Coronary artery (tissue), 2 donors: ENCODE data around the gene LY86.

ENCODE experiments used
- DNase-seq: peaks from one replicate; pipeline ENCODE4 v3.0.0-alpha.2; 2017; ENCODE audit warnings: low spot score
- H3K27ac ChIP-seq, 2 donors: fragments of 200-600 bp; sonication (generic); one replicate each; pipeline ENCODE4 v1.5.1; 2016 to 2019
- H3K4me3 ChIP-seq: fragments of 200-600 bp; sonication (generic); 2 replicates; pipeline ENCODE4 v1.5.1; 2016; ENCODE audit warnings: mild to moderate bottlenecking, moderate library complexity
- TF ChIP-seq, protein P1 (sequence below): fragments of 200-600 bp; sonication (generic); IDR thresholded peaks from one replicate; pipeline ENCODE4 v1.5.1; 2019; ENCODE audit warnings: antibody characterized with exemption

LY86 gene

DNA sequence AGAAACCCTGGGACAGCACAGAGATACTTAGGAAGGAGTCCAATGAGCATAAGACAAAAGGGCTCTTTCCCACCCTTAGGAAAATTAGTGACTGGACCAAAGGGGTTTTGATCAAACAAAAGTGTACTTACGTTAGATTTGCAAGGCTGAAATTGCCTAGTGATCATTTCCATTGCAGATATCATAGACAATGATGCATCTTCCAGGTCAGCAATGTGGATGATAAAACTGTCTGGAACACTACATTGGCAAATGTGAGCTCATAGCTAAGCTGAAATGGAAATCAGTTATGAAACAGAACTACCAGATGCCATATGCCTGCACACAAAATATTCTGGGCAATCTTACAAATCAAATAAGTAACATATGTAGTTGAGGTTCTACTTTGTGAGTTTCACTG, 34.0 kb downstream of the LY86 start:
- Histone ChIP-seq H3K4me3 (no peak overlapping the region), H3K27ac (no peak overlapping the region)
- no peak for DNase-seq
- TF ChIP-seq, protein P1, sequence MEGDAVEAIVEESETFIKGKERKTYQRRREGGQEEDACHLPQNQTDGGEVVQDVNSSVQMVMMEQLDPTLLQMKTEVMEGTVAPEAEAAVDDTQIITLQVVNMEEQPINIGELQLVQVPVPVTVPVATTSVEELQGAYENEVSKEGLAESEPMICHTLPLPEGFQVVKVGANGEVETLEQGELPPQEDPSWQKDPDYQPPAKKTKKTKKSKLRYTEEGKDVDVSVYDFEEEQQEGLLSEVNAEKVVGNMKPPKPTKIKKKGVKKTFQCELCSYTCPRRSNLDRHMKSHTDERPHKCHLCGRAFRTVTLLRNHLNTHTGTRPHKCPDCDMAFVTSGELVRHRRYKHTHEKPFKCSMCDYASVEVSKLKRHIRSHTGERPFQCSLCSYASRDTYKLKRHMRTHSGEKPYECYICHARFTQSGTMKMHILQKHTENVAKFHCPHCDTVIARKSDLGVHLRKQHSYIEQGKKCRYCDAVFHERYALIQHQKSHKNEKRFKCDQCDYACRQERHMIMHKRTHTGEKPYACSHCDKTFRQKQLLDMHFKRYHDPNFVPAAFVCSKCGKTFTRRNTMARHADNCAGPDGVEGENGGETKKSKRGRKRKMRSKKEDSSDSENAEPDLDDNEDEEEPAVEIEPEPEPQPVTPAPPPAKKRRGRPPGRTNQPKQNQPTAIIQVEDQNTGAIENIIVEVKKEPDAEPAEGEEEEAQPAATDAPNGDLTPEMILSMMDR, result no peak

DNA sequence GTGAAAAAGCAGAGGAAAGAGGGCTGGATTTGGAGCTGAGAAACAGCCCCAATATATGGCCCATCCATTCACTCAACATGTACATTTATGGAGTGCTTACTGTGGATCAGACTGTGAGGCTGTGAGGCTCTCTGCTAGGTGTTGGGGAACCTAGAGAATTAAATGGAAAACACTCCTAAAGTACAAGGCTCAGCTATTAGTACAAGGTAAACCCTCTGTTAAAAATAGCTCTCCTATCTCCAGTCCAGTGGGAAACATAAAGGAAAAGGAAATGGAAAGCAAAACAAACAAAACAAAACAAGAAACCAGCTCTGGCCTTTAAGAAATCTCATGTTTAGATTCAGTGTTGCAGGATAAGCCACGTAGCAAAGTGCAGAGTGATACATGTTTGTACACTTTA, 35.0 kb downstream of the LY86 start:
- Histone ChIP-seq H3K27ac (no peak overlapping the region), H3K4me3 (no peak overlapping the region)
- TF ChIP-seq, protein P1, result no peak

DNA sequence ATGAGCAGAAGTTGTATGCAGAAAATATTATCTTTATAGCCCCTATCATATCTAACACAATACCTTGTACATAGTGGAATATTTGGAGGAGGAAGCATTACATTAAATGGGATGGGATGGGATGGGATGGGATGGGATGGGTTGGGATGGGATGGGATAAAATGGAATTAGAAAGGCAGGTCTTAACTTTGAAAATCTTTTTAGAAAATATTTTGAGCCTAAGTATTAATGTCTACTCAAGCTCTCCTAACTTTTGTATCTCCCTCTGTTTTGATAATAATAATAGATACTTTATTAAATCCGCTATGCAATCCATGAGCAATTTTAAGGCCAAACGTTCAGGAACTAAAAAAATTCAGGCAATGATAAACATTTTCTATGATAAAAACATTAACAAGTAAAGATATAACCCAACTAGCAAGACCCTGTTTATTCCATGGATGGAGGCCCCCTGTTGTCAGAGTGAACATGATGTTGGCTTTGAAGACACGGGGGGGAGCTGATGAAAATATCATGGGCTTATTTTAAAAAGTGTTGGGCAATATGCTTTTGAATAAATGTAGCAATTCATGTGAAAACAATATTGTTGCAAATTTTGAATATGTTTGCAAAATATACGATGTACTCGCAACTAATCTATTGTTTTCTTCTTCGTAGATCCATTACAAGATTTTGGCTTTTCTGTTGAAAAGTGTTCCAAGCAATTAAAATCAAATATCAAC, 35.9 kb downstream of the LY86 start:
- H3K27ac ChIP-seq, result no peak overlapping the region
- TF ChIP-seq, protein P1, result no peak
- no peak overlapping the region for H3K4me3 ChIP-seq
- no peak for DNase-seq

More for the DNA sequence above, 35.0 kb downstream of the LY86 start:
- DNase-seq, result no peak

DNA sequence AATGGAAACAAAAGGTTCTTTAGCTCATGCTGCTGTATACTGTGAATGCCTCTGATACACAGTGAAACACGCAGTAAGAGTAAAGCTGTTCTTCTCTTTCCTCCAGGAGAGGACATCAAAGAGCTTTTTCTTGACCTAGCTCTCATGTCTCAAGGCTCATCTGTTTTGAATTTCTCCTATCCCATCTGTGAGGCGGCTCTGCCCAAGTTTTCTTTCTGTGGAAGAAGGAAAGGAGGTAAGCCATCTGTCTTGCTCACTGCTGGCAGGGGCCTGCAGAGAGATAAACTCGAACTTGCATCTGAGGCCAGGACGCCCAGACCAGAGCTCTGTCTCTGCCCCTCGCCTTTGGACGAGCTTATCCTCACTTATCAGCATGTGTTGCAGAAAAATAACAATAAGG, 37.7 kb downstream of the LY86 start:
- no peak overlapping the region for H3K4me3 ChIP-seq
- TF ChIP-seq, protein P1, result no peak
- no peak for DNase-seq
- no peak overlapping the region for H3K27ac ChIP-seq

DNA sequence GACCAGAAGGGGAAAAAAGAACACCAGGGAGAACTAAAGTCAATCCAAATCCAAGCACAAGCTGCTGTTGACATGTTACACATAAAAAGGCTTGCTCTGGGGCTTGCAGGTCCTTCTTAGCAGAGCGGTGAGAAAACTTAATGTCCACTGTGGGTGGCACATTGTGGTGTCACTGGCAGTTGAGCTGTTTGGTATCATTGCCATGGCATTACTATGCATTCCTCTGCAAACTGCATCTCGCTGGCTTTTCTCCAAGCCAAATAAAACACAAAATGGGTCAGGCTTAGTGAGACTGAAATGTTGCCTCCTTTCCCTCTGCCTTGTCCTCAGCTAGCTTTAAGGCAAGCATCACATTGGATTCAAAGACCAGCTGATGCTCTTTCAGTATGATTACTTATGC, 40.9 kb downstream of the LY86 start:
- H3K4me3 ChIP-seq, result no peak overlapping the region
- H3K27ac ChIP-seq, result no peak overlapping the region
- DNase-seq, result no peak

DNA sequence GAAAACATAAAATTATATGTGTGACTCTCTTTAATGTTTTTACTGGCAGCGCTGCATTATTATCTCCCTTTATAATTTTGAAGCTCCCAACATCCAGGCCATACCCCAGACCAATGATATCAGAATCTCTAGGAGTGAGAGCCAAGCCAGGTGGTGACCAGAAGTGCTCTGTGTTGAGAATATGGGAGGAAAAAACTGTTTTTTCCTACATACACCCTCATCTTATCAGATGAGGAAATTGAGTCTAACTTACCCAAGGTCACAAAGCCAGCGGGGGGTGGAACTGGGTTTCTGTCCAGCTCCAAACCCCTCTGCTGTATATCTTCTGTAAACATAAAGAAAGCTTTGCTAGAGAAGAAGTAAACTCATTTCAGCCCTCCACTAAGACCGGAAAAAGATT, 42.5 kb downstream of the LY86 start:
- Histone ChIP-seq H3K27ac (no peak overlapping the region), H3K4me3 (no peak overlapping the region)
- TF ChIP-seq, protein P1, result no peak
- DNase-seq, result no peak

More for the DNA sequence above, 40.9 kb downstream of the LY86 start:
- TF ChIP-seq, protein P1, result no peak

DNA sequence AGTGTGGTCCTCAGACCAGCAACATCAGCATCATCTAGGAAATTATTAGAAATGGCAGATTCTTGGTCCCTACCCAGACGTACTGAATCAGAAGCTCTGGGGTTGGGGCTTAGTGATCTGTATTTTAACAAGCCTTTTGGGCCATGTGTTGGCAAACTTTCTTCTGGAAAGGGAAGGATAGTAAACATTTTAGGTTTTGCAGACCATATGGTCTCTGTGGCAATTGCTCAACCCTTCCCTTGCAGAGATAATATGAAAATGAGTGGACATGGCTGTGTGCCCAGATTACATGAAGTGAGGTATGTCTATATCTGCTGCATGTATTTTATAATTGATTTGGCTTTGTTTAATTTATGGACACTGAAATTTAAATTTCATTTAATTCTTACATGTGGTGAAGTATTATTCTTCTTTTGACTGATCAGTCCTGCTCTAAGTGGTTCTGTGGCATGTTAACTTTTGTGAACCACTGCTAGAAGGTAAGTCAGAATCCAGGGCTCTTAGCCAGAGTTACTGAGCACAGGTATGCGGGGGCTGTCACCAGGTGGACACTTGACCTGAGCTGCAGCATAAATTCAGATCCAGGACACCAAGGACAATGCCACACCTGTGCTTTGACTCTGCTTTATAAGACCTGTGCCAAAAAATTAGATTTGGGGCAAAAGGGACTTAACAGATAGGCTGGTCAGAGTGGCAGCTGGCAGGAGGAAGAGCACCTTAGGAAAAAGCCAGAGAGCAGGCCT, 43.2 kb downstream of the LY86 start:
- no peak overlapping the region for H3K27ac ChIP-seq
- no peak overlapping the region for H3K4me3 ChIP-seq
- TF ChIP-seq, protein P1, result no peak
- no peak for DNase-seq
